Measurements from ENCODE around the gene ARID1B. TPM values are rescaled to one million over a fixed set of nuclear protein-coding genes. Genes with fewer than 3 reads are reported as not detected.

The ARID1B gene
- total RNA-seq, 1 donor from 2014 or later = 62.1 TPM

- peaks cover 21% of the 10 kb centered on the region for H3K4me1 ChIP-seq
These were observed 17.6 kb downstream of the ARID1B start for GRCh38 chr6:156794546-156795354.

GRCh38 chr6:156795825-156796224 is 18.6 kb downstream of the ARID1B start:
- Mint-ChIP-seq H3K4me3 (no peak overlapping the region), H3K36me3 (peaks cover 20% of the 10 kb centered on the region), H3K27me3 (ENCODE audit: insufficient read depth, low read depth) (no peaks in the 10 kb centered on the region), H3K27ac (no peak overlapping the region), H3K4me1 (peaks cover 48% of the 10 kb centered on the region), H3K9me3 (no peaks in the 10 kb centered on the region)
- Histone ChIP-seq H3K4me1 (peaks cover 16% of the 10 kb centered on the region), H4K20me1 (ENCODE audit: low read depth) (peaks cover 97% of the 10 kb centered on the region), H2AFZ (replicated peaks) (no peak overlapping the region), H3K79me2 (ENCODE audit: low read depth) (peaks cover 100% of the 10 kb centered on the region), H3K36me3 (no peaks in the 10 kb centered on the region), H3K27me3 (no peaks in the 10 kb centered on the region), H3K4me3 (no peak overlapping the region), H3K27ac (no peak overlapping the region), H3K4me2 (no peak overlapping the region), H3K9ac (no peak overlapping the region), H3F3A (ENCODE audit: low read depth) (no peaks in the 10 kb centered on the region), H3K9me3 (ENCODE audit: low read depth) (no peaks in the 10 kb centered on the region)
- TF ChIP-seq, protein P1, sequence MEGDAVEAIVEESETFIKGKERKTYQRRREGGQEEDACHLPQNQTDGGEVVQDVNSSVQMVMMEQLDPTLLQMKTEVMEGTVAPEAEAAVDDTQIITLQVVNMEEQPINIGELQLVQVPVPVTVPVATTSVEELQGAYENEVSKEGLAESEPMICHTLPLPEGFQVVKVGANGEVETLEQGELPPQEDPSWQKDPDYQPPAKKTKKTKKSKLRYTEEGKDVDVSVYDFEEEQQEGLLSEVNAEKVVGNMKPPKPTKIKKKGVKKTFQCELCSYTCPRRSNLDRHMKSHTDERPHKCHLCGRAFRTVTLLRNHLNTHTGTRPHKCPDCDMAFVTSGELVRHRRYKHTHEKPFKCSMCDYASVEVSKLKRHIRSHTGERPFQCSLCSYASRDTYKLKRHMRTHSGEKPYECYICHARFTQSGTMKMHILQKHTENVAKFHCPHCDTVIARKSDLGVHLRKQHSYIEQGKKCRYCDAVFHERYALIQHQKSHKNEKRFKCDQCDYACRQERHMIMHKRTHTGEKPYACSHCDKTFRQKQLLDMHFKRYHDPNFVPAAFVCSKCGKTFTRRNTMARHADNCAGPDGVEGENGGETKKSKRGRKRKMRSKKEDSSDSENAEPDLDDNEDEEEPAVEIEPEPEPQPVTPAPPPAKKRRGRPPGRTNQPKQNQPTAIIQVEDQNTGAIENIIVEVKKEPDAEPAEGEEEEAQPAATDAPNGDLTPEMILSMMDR (IDR thresholded peaks at IDR 0.05) = no peak
- no peak for DNase-seq (ENCODE audit: low spot score)

More at GRCh38 chr6:156794546-156795354, 17.6 kb downstream of the ARID1B start:
- Histone ChIP-seq H3K36me3 (no peaks in the 10 kb centered on the region), H4K20me1 (ENCODE audit: low read depth) (peaks cover 100% of the 10 kb centered on the region), H3K27ac (no peak overlapping the region), H3K9me3 (ENCODE audit: low read depth) (no peaks in the 10 kb centered on the region), H3K79me2 (ENCODE audit: low read depth) (peaks cover 100% of the 10 kb centered on the region), H3K4me2 (no peak overlapping the region), H3K27me3 (no peaks in the 10 kb centered on the region), H3F3A (ENCODE audit: low read depth) (no peaks in the 10 kb centered on the region), H3K9ac (no peak overlapping the region), H3K4me3 (no peak overlapping the region), H2AFZ (replicated peaks) (no peak overlapping the region)
- no peak for DNase-seq (ENCODE audit: low spot score)
- TF ChIP-seq EZH2 (IDR thresholded peaks at IDR 0.05) = no peak
- Mint-ChIP-seq H3K27me3 (ENCODE audit: insufficient read depth, low read depth) (no peaks in the 10 kb centered on the region), H3K9me3 (no peaks in the 10 kb centered on the region), H3K4me3 (no peak overlapping the region), H3K27ac (peak overlapping the region; percentile 84), H3K36me3 (peaks cover 18% of the 10 kb centered on the region), H3K4me1 (peaks cover 59% of the 10 kb centered on the region)

- H3K27me3 Mint-ChIP-seq (ENCODE audit: insufficient read depth, low read depth) = no peaks in the 10 kb centered on the region
- TF ChIP-seq, protein P1 (IDR thresholded peaks at IDR 0.05) = no peak
- TF ChIP-seq EZH2phosphoT487 (IDR thresholded peaks at IDR 0.05) (no peak), EZH2 (IDR thresholded peaks at IDR 0.05) (no peak)
- Histone ChIP-seq H3K27me3 (no peaks in the 10 kb centered on the region), H3K79me2 (ENCODE audit: low read depth) (peaks cover 100% of the 10 kb centered on the region), H2AFZ (replicated peaks) (no peak overlapping the region), H3K27ac (no peak overlapping the region), H3K4me3 (no peak overlapping the region), H3K9ac (no peak overlapping the region), H3K9me3 (ENCODE audit: low read depth) (no peaks in the 10 kb centered on the region), H3F3A (ENCODE audit: low read depth) (no peaks in the 10 kb centered on the region), H3K4me2 (no peak overlapping the region), H3K36me3 (no peaks in the 10 kb centered on the region), H4K20me1 (ENCODE audit: low read depth) (peaks cover 94% of the 10 kb centered on the region), H3K4me1 (peaks cover 8% of the 10 kb centered on the region)
- peaks cover 43% of the 10 kb centered on the region for H3K4me1 Mint-ChIP-seq
- H3K36me3 Mint-ChIP-seq = peaks cover 20% of the 10 kb centered on the region
- no peak overlapping the region for H3K4me3 Mint-ChIP-seq
- DNase-seq (ENCODE audit: low spot score) = no peak
- H3K27ac Mint-ChIP-seq = peak overlapping the region; percentile 94
- no peaks in the 10 kb centered on the region for H3K9me3 Mint-ChIP-seq
These were observed 19.4 kb downstream of the ARID1B start for GRCh38 chr6:156796627-156797026.

Measured in neural progenitor cell (in vitro differentiated cells).